IPS DF 6.9 (cell line): ENCODE measurements around the gene ARHGEF9.

Experiments used
- DNase-seq: peaks from one replicate; pipeline ENCODE4 v3.0.0-alpha.2; 2013; ENCODE audit warnings: low read depth, low spot score
- H3K27ac ChIP-seq: one replicate; pipeline ENCODE4 v1.5.1; 2013; ENCODE audit warnings: low read length, control low read depth
- H3K27me3 ChIP-seq: 2 replicates; pipeline ENCODE4 v1.6.1; 2013; ENCODE audit warnings: mild to moderate bottlenecking, low read length; ENCODE audit not compliant: control insufficient read depth, insufficient read depth
- H3K36me3 ChIP-seq: 2 replicates; pipeline ENCODE4 v1.6.1; 2013; ENCODE audit warnings: low read length; ENCODE audit not compliant: control insufficient read depth, insufficient read depth
- H3K4me1 ChIP-seq: 2 replicates; pipeline ENCODE4 v1.6.1; 2013; ENCODE audit warnings: low read length; ENCODE audit not compliant: control insufficient read depth, insufficient read depth
- H3K4me3 ChIP-seq: 2 replicates; pipeline ENCODE4 v1.5.1; 2013; ENCODE audit warnings: mild to moderate bottlenecking, low read length
- H3K9me3 ChIP-seq: 2 replicates; pipeline ENCODE4 v1.6.1; 2013; ENCODE audit warnings: low read length, inconsistent platforms; ENCODE audit not compliant: control insufficient read depth, insufficient read depth
- WGBS: extraction: QIAGEN DNeasy Blood & Tissue Kit; methylation state at CpG from one replicate; pipeline ENCODE4 v1.1.7; 2013; ENCODE audit warnings: mixed read lengths, missing lambda C conversion rate; ENCODE audit not compliant: insufficient read length, insufficient coverage; 5-methylcytosine and 5-hydroxymethylcytosine counted together

Gene ARHGEF9

GRCh38 chrX:63613531-63614028 is 171.4 kb downstream of the ARHGEF9 start:
- Histone ChIP-seq H3K4me3 (no peak overlapping the region), H3K27ac (no peak overlapping the region)
- no CpG with 5 or more reads among the region's 9 CpGs for WGBS

GRCh38 chrX:63585936-63586335 is 199.1 kb downstream of the ARHGEF9 start:
- Histone ChIP-seq H3K27me3 (no peaks in the 10 kb centered on the region), H3K27ac (no peak overlapping the region), H3K36me3 (no peaks in the 10 kb centered on the region), H3K4me3 (no peak overlapping the region), H3K9me3 (no peaks in the 10 kb centered on the region), H3K4me1 (no peaks in the 10 kb centered on the region)
- DNase-seq = no peak
- WGBS = no CpG with 5 or more reads among the region's 5 CpGs

More at GRCh38 chrX:63613531-63614028, 171.4 kb downstream of the ARHGEF9 start:
- Histone ChIP-seq H3K27me3 (no peaks in the 10 kb centered on the region), H3K4me1 (no peaks in the 10 kb centered on the region), H3K36me3 (no peaks in the 10 kb centered on the region), H3K9me3 (no peaks in the 10 kb centered on the region)
- no peak for DNase-seq
